IMR-90 (cell line): ENCODE results near the gene PXDC1. TPM values are rescaled to one million over a fixed set of nuclear protein-coding genes. Genes with fewer than 3 reads are reported as not detected.

Experiments used
- ATAC-seq: fragments of 200-7000 bp; cut with Tn5 transposase; 2 replicates; pipeline ENCODE4 v1.9.1; 2020; ENCODE audit warnings: low read depth, mild to moderate bottlenecking, moderate library complexity
- BruUV-seq: library from RNA; stranded (reverse); fragments of 400-500 nt; replicated peaks from 2 replicates; lab custom pipeline; 2021; lab: Mats Ljungman, UMichigan
- CTCF ChIA-PET: fragments of 300-600 bp; formaldehyde crosslinking; extraction: SDS; loops from one replicate; lab custom pipeline; 2021; ENCODE audit warnings: antibody characterized with exemption; lab: Yijun Ruan, JAX
- POLR2A ChIA-PET: fragments of 300-600 bp; sonication (Branson Sonifier 250); formaldehyde crosslinking; loops from one replicate; lab custom pipeline; 2022; ENCODE audit warnings: antibody characterized with exemption; ENCODE audit not compliant: unreplicated experiment; lab: Charles Lee
- DNase-seq: peaks from one replicate; pipeline ENCODE4 v3.0.0; 2013
- H2AFZ ChIP-seq: replicated peaks from 2 replicates; pipeline ENCODE3; 2013; ENCODE audit warnings: low read length, mild to moderate bottlenecking; ENCODE audit not compliant: poor library complexity
- H2AK5ac ChIP-seq: 2 replicates; pipeline ENCODE4 v1.6.1; 2013; ENCODE audit warnings: low read depth, low read length, inconsistent platforms
- H2AK9ac ChIP-seq: replicated peaks from 2 replicates; pipeline ENCODE3; 2013; ENCODE audit warnings: mild to moderate bottlenecking, low read depth, low read length, moderate library complexity; ENCODE audit not compliant: poor library complexity
- H2BK120ac ChIP-seq: 2 replicates; pipeline ENCODE4 v1.6.1; 2013; ENCODE audit warnings: low read depth, low read length, inconsistent platforms
- H2BK15ac ChIP-seq: 3 replicates; pipeline ENCODE4 v1.6.1; 2013; ENCODE audit warnings: low read depth, low read length, inconsistent platforms
- H2BK20ac ChIP-seq: 2 replicates; pipeline ENCODE4 v1.6.1; 2013; ENCODE audit warnings: low read depth, mild to moderate bottlenecking, inconsistent platforms, low read length, moderate library complexity
- H2BK5ac ChIP-seq: 2 replicates; pipeline ENCODE4 v1.6.1; 2013; ENCODE audit warnings: mild to moderate bottlenecking, low read depth, low read length, inconsistent platforms; ENCODE audit not compliant: poor library complexity, severe bottlenecking
- H3K14ac ChIP-seq: replicated peaks from 2 replicates; pipeline ENCODE4 v1.6.1; 2013; ENCODE audit warnings: low read depth, low read length, inconsistent platforms
- H3K18ac ChIP-seq: 2 replicates; pipeline ENCODE4 v1.6.1; 2013; ENCODE audit warnings: low read depth, low read length, control low read depth
- H3K23ac ChIP-seq: 2 replicates; pipeline ENCODE4 v1.6.1; 2013; ENCODE audit warnings: low read depth, low read length, inconsistent platforms
- H3K27ac ChIP-seq: 2 replicates; pipeline ENCODE4 v1.5.1; 2013; ENCODE audit warnings: mild to moderate bottlenecking, control low read depth, low read length; ENCODE audit not compliant: insufficient read depth
- H3K27me3 ChIP-seq: 2 replicates; pipeline ENCODE4 v1.6.1; 2013; ENCODE audit warnings: low read length; ENCODE audit not compliant: control insufficient read depth, insufficient read depth
- H3K36me3 ChIP-seq: 2 replicates; pipeline ENCODE4 v1.6.1; 2013; ENCODE audit warnings: low read length, mixed read lengths; ENCODE audit not compliant: control insufficient read depth, insufficient read depth
- H3K4ac ChIP-seq: 2 replicates; pipeline ENCODE4 v1.6.1; 2013; ENCODE audit warnings: low read depth, low read length, inconsistent platforms
- H3K4me1 ChIP-seq: 2 replicates; pipeline ENCODE4 v1.6.1; 2013; ENCODE audit warnings: low read length, mixed read lengths; ENCODE audit not compliant: control insufficient read depth, insufficient read depth
- H3K4me2 ChIP-seq: 2 replicates; pipeline ENCODE4 v1.6.1; 2013; ENCODE audit warnings: low read depth, mild to moderate bottlenecking, control low read depth, low read length, moderate library complexity
- H3K4me3 ChIP-seq: 2 replicates; pipeline ENCODE4 v1.5.1; 2013; ENCODE audit warnings: low read depth, mild to moderate bottlenecking, control low read depth, low read length, moderate library complexity; ENCODE audit not compliant: insufficient read depth
- H3K56ac ChIP-seq: 2 replicates; pipeline ENCODE4 v1.6.1; 2013; ENCODE audit warnings: low read length, inconsistent platforms; ENCODE audit not compliant: insufficient read depth; ENCODE audit errors: extremely low read depth
- H3K79me1 ChIP-seq, 2 experiments: 2 replicates each; pipeline ENCODE4 v1.6.1; 2013; ENCODE audit warnings: low read length in 2 of 2, inconsistent platforms in 1 of 2, low read depth in 1 of 2
- H3K9ac ChIP-seq: 2 replicates; pipeline ENCODE4 v1.6.1; 2013; ENCODE audit warnings: low read depth, low read length, control low read depth
- H3K9me1 ChIP-seq: 2 replicates; pipeline ENCODE4 v1.6.1; 2013; ENCODE audit warnings: low read length, inconsistent platforms; ENCODE audit not compliant: insufficient read depth
- H3K9me3 ChIP-seq: 2 replicates; pipeline ENCODE4 v1.6.1; 2013; ENCODE audit warnings: low read length; ENCODE audit not compliant: control insufficient read depth, insufficient read depth
- H4K20me1 ChIP-seq: 2 replicates; pipeline ENCODE4 v1.6.1; 2013; ENCODE audit warnings: low read length, inconsistent platforms; ENCODE audit not compliant: insufficient read depth
- H4K5ac ChIP-seq: 2 replicates; pipeline ENCODE4 v1.6.1; 2013; ENCODE audit warnings: mild to moderate bottlenecking, low read depth, low read length, control low read depth
- H4K8ac ChIP-seq, 2 experiments: 2 replicates each; pipeline ENCODE4 v1.6.1; 2013; ENCODE audit warnings: low read depth in 2 of 2, low read length in 2 of 2, control low read depth in 1 of 2, inconsistent platforms in 1 of 2
- H4K91ac ChIP-seq: 2 replicates; pipeline ENCODE4 v1.6.1; 2013; ENCODE audit warnings: low read depth, low read length, inconsistent platforms; ENCODE audit not compliant: insufficient read depth
- FOS ChIP-seq: fragments of 150-350 bp; IDR thresholded peaks from 2 replicates; pipeline ENCODE4 v1.6.1; 2016; ENCODE audit warnings: low read depth, low read length
- WGBS, 2 experiments: methylation state at CpG; one replicate each; pipeline versions ENCODE4 v1.1.5 to v1.1.7; 2013; ENCODE audit warnings: missing lambda C conversion rate in 2 of 2; ENCODE audit not compliant: insufficient read length in 1 of 2; ENCODE audit errors: extremely low coverage in 2 of 2; 5-methylcytosine and 5-hydroxymethylcytosine counted together
- dilution Hi-C: fragments of 300-500 bp; cut with HindIII; formaldehyde crosslinking; loops from one replicate; pipeline ENCODE4 v1.14.3; 2018; ENCODE audit warnings: low sequenced_read_pairs; ENCODE audit not compliant: unreplicated experiment
- in situ Hi-C: fragments of 300-500 bp; cut with MboI; formaldehyde crosslinking; loops from 3 replicates; pipeline ENCODE4 v1.14.3; 2019; ENCODE audit warnings: low sequenced_read_pairs, inconsistent platforms, mixed read lengths
- intact Hi-C: fragments of 100-400 bp; cut with micrococcal nuclease; formaldehyde crosslinking; loops from 2 replicates; pipeline ENCODE4 v1.10.0; 2022
- polyA plus RNA-seq, 3 experiments: library from polyadenylated mRNA; depleted of rRNA; stranded (reverse); fragments of >200 nt; gene quantifications; 2 replicates each; pipeline ENCODE4 v1.2.3, GENCODE V29; 2012; ENCODE audit warnings: low replicate concordance in 1 of 3
- total RNA-seq: library from RNA; depleted of rRNA; stranded (reverse); fragments of >200 nt; gene quantifications from 2 replicates; pipeline ENCODE4 v1.2.3, GENCODE V29; 2012

The PXDC1 gene
- total and polyA plus RNA-seq, 2 of the 4 experiments (the other 2 are of a cell fraction) = 63.3 to 72.2 TPM

DNA sequence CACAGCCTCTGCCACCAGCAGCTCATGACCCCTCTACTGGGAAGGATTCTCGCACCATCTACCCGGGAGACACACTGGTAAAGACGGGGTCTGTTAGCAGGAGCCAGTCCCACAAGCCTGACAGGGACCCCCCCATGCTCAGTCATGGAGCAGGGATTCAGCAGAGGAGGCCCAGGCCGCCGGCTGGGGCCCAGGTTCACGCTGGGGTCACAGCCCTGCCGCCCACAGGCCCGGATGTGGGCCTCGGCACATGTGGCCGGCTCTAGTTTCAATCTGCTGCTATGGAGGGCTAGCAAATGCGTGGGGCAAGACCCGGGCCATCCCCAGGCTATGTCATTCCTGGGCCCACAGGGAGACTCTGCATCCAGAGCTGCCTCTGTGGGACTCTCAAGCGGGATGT lies 25.1 kb downstream of the PXDC1 start:
- Histone ChIP-seq H3K56ac (no peak overlapping the region), H2BK20ac (no peak overlapping the region), H4K5ac (no peak overlapping the region), H3K9me1 (peaks cover 28% of the 10 kb centered on the region), H3K18ac (no peak overlapping the region), H3K36me3 (peaks cover 71% of the 10 kb centered on the region), H4K20me1 (peaks cover 97% of the 10 kb centered on the region), H3K4me1 (no peaks in the 10 kb centered on the region), H2BK15ac (no peak overlapping the region), H3K4me3 (no peak overlapping the region), H3K27me3 (no peaks in the 10 kb centered on the region), H2BK120ac (no peak overlapping the region), H3K9me3 (no peaks in the 10 kb centered on the region), H3K4me2 (no peak overlapping the region), H4K8ac (no peak overlapping the region), H3K14ac (no peak overlapping the region), H3K9ac (no peak overlapping the region), H2BK5ac (no peak overlapping the region), H2AK9ac (no peak overlapping the region), H3K79me1 (peaks cover 41 to 93% of the 10 kb centered on the region in 2 experiments), H4K91ac (no peak overlapping the region), H2AFZ (no peak overlapping the region), H2AK5ac (no peak overlapping the region), H3K23ac (no peak overlapping the region), H3K27ac (no peak overlapping the region), H3K4ac (no peak overlapping the region)
- intact Hi-C loops (no loop called here), in situ Hi-C loops (loop anchor here (25.0 kb wide), 1 partner anchor 589 kb away; no protein-coding TSS in a partner anchor), dilution Hi-C loops (no loop called here)
- CTCF ChIA-PET = no interaction called here
- 83% methylated on average over 5 of the region's 13 CpGs; no CpG with 5 or more reads in 1 of the 2 experiments for WGBS, 2 experiments
- no peak for TF ChIP-seq FOS
- DNase-seq (no peak), ATAC-seq (no peak)
- no TSS peak for BruUV-seq
- POLR2A ChIA-PET = no interaction called here
